OCI-LY7 (cell line): Measurements from ENCODE around the gene G3BP2. TPM values are rescaled to one million over a fixed set of nuclear protein-coding genes. Genes with fewer than 3 reads are reported as not detected.
"Not testable (repeated sequence)": the region's sequence is repeated elsewhere in the genome, so short reads cannot be mapped to it uniquely, and the experiment has no call there.

ENCODE experiments used
- BruUV-seq: library from RNA; stranded (reverse); fragments of 400-500 nt; replicated peaks from 2 replicates; lab custom pipeline; 2021; lab: Mats Ljungman, UMichigan
- CTCF ChIA-PET: fragments of 300-600 bp; sonication (Branson Sonifier 250); formaldehyde crosslinking; loops from one replicate; lab custom pipeline; 2022; ENCODE audit warnings: antibody characterized with exemption; ENCODE audit not compliant: unreplicated experiment; lab: Charles Lee
- POLR2A ChIA-PET: fragments of 300-600 bp; sonication (Branson Sonifier 250); formaldehyde crosslinking; loops from one replicate; lab custom pipeline; 2022; ENCODE audit warnings: antibody characterized with exemption; lab: Charles Lee
- DNase-seq: peaks from one replicate; pipeline ENCODE4 v3.0.0-alpha.2; 2015; ENCODE audit warnings: low spot score
- H2AFZ ChIP-seq: fragments of 200-600 bp; sonication (generic), shearing (Covaris generic); 2 replicates; pipeline ENCODE4 v1.6.1; 2014; ENCODE audit warnings: mild to moderate bottlenecking, antibody characterized with exemption, low read length, moderate library complexity
- H3K27ac ChIP-seq: fragments of 200-600 bp; sonication (generic); 2 replicates; pipeline ENCODE4 v1.5.1; 2014; ENCODE audit warnings: mixed run types, low read depth, mild to moderate bottlenecking, moderate library complexity, low read length, inconsistent platforms; ENCODE audit not compliant: poor library complexity, severe bottlenecking
- H3K36me3 ChIP-seq: fragments of 200-600 bp; sonication (generic); 2 replicates; pipeline ENCODE4 v1.6.1; 2014; ENCODE audit warnings: mild to moderate bottlenecking, antibody characterized with exemption, low read length, moderate library complexity, mixed read lengths; ENCODE audit not compliant: insufficient read depth
- H3K4me1 ChIP-seq: fragments of 200-600 bp; sonication (generic); 2 replicates; pipeline ENCODE4 v1.5.1; 2014; ENCODE audit warnings: mild to moderate bottlenecking, low read length; ENCODE audit not compliant: insufficient read depth, poor library complexity, severe bottlenecking
- H3K4me2 ChIP-seq: fragments of 200-600 bp; sonication (generic); 2 replicates; pipeline ENCODE4 v1.6.1; 2014; ENCODE audit warnings: mild to moderate bottlenecking, low read length
- H3K4me3 ChIP-seq: fragments of 200-600 bp; sonication (generic); 2 replicates; pipeline ENCODE4 v1.5.1; 2014; ENCODE audit warnings: mild to moderate bottlenecking, low read depth, low read length; ENCODE audit not compliant: poor library complexity, severe bottlenecking
- H3K79me2 ChIP-seq: fragments of 200-600 bp; sonication (generic); 2 replicates; pipeline ENCODE4 v1.6.1; 2016; ENCODE audit warnings: low read depth, mild to moderate bottlenecking, low read length, moderate library complexity, mixed read lengths; ENCODE audit not compliant: insufficient read depth
- H3K9me2 ChIP-seq: fragments of 200-600 bp; sonication (generic); 2 replicates; pipeline ENCODE4 v1.6.1; 2016; ENCODE audit warnings: mild to moderate bottlenecking, low read length, mixed read lengths; ENCODE audit not compliant: insufficient read depth
- H3K9me3 ChIP-seq: fragments of 200-600 bp; sonication (generic); 2 replicates; pipeline ENCODE4 v1.6.1; 2014; ENCODE audit warnings: mild to moderate bottlenecking, mixed run types, low read length, mixed read lengths
- H4K20me1 ChIP-seq: fragments of 200-600 bp; sonication (generic); 2 replicates; pipeline ENCODE4 v1.6.1; 2014; ENCODE audit warnings: mild to moderate bottlenecking, antibody characterized with exemption, low read length, moderate library complexity, mixed read lengths; ENCODE audit not compliant: insufficient read depth
- CTCF ChIP-seq: fragments of 200-600 bp; sonication (generic); conservative IDR thresholded peaks from 2 replicates; pipeline ENCODE4 v1.5.1; 2014; ENCODE audit warnings: mild to moderate bottlenecking, antibody characterized with exemption, low read length, moderate library complexity, mixed read lengths
- EZH2phosphoT487 ChIP-seq: fragments of 200-600 bp; sonication (generic); IDR thresholded peaks from 2 replicates; pipeline ENCODE4 v1.6.1; 2018; ENCODE audit warnings: low read depth, borderline replicate concordance, mild to moderate bottlenecking, mixed run types, antibody characterized with exemption, low read length, moderate library complexity, mixed read lengths
- intact Hi-C: fragments of 100-400 bp; cut with micrococcal nuclease; formaldehyde crosslinking; loops from one replicate; pipeline ENCODE4 v1.10.0; 2022; ENCODE audit not compliant: unreplicated experiment
- total RNA-seq, 2 experiments: library from RNA; depleted of rRNA in 1 of 2; stranded (reverse); fragments of >200 nt in 1 of 2; shearing (Covaris generic) in 1 of 2; gene quantifications; 2 replicates each; pipeline ENCODE4 v1.2.3, GENCODE V29; 2014 to 2022

G3BP2 gene
- total RNA-seq, 2 experiments from 2014 or later = 56.7 to 147 TPM

- Histone ChIP-seq H3K4me2 (no peak overlapping the region), H3K9me3 (no peaks in the 10 kb centered on the region), H3K79me2 (no peaks in the 10 kb centered on the region), H3K9me2 (no peaks in the 10 kb centered on the region), H3K4me1 (peaks cover 13% of the 10 kb centered on the region), H3K4me3 (no peak overlapping the region), H3K36me3 (no peaks in the 10 kb centered on the region; the same call in 1 of the 2 replicates), H3K27ac (no peak overlapping the region), H4K20me1 (no peaks in the 10 kb centered on the region), H2AFZ (no peak overlapping the region)
- DNase-seq = no peak
- CTCF ChIA-PET = interaction anchor here (1.2 kb wide), 1 partner anchor 14 kb away, joined by 3 read pairs; no protein-coding TSS in a partner anchor
- BruUV-seq = no TSS peak
- POLR2A ChIA-PET = interaction anchor here (0.6 to 1.2 kb wide), 3 partner anchors 22 to 284 kb away, joined by 3 to 6 read pairs (median 3); no protein-coding TSS in a partner anchor
- intact Hi-C loops = no loop called here
- TF ChIP-seq EZH2phosphoT487 (no peak), CTCF (no peak)
Measured at GRCh38 chr4:75696071-75696470, 22.9 kb upstream of the G3BP2 start.

GRCh38 chr4:75692066-75692465, 18.9 kb upstream of the G3BP2 start:
- H3K9me2 ChIP-seq, H3K36me3 ChIP-seq, H3K27ac ChIP-seq, H4K20me1 ChIP-seq, DNase-seq, H2AFZ ChIP-seq, CTCF ChIA-PET, H3K4me2 ChIP-seq, H3K79me2 ChIP-seq, H3K9me3 ChIP-seq, BruUV-seq, H3K4me3 ChIP-seq, H3K4me1 ChIP-seq, intact Hi-C loops: not testable (repeated sequence)
- POLR2A ChIA-PET = interaction anchor here (1.4 kb wide), 2 partner anchors 18 kb away, joined by 3 to 5 read pairs; partner anchors contain the start of gene G3BP2

DNA sequence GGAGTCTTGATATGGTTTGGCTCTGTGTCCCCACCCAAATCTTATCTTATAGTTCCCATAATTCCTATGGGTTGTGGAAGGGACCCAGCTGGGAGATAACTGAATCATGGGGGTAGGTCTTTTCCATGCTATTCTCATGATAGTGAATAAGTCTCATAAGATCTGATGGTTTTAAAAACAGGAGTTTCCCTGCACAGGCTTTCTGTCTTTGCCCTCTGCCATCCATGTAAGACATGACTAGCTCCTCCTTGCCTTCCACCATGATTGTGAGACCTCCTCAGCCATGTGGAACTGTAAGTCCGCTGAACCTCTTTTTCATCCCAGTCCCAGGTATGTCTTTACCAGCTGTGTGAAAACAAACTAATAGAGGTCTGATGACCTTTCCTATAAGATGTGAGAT, 13.9 kb upstream of the G3BP2 start:
- POLR2A ChIA-PET = interaction anchor here (1.5 kb wide), 1 partner anchor 13 kb away, joined by 8 read pairs; no protein-coding TSS in a partner anchor
- DNase-seq, H3K4me1 ChIP-seq, intact Hi-C loops, H3K27ac ChIP-seq, H3K4me3 ChIP-seq, H3K9me2 ChIP-seq, H3K4me2 ChIP-seq, H3K9me3 ChIP-seq, BruUV-seq, CTCF ChIA-PET, H3K36me3 ChIP-seq, H2AFZ ChIP-seq, H3K79me2 ChIP-seq, H4K20me1 ChIP-seq: not testable (repeated sequence)
